Measurements from ENCODE around the gene ZSWIM6.

ZSWIM6 gene

GRCh38 chr5:61449804-61450492, 117.9 kb downstream of the ZSWIM6 start:
- DNase-seq, result no peak

- no peak for DNase-seq
These were observed 118.6 kb downstream of the ZSWIM6 start for GRCh38 chr5:61450493-61451279.

GRCh38 chr5:61455179-61456006, 123.3 kb downstream of the ZSWIM6 start:
- no peak for DNase-seq

DNA sequence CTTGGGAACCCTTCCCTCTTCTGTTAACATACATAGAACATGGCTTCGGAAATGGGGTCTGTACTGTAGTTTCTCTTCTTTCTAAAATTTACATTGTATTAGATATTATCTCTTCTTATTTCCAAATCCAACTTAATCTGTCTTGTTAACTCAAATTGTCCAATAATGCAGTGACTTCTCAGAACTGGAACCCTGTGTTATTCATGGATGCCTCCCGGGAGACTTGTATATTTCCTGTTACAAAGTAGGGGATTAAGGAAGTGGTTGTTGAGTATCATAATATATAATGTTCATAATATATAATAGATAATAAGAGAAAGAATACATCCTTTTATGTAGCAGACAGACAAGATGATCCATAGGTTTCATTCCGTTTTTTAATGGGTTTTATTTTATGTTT, 128.4 kb downstream of the ZSWIM6 start:
- no peak for DNase-seq

GRCh38 chr5:61461417-61461816, 129.4 kb downstream of the ZSWIM6 start:
- DNase-seq, result no peak

DNA sequence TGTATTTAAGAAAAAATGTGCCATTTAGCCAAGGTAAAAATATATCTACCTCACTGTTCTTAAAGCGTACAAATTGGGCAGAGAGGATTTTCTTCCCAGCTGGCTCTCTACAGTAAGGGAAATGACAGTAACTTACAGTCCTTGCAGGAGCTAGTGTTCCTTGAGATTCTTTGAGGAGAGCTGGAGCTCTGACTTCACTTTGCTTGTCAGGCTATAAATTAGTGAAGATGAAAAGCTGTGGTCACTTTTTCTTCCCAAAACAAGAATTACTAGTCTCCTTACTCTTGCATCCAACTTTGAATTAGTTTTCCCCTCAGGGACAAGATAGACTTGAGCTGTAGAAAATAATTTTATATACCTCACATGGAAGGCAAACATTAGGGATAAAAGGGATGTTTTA, 129.9 kb downstream of the ZSWIM6 start:
- DNase-seq, result no peak

DNA sequence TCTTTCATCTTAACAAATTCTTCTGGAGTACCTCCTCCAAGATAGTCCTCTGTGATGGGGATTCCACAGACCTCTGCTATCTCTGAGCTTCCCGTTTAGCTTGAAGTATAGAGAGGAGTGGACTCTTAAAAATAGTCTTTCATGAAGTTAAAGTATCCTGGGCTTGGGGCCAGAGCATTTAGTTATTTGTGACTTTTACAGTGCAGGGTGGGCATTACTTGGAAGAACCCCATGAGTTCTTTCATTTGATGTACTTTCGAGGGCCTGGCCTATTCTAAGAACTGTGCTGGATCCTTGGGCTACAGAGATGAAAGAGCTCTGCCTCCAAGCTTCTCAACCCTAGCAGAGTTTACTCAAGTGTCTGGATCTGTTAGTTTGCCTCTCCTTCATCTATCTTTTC, 131.5 kb downstream of the ZSWIM6 start:
- no peak for DNase-seq

DNA sequence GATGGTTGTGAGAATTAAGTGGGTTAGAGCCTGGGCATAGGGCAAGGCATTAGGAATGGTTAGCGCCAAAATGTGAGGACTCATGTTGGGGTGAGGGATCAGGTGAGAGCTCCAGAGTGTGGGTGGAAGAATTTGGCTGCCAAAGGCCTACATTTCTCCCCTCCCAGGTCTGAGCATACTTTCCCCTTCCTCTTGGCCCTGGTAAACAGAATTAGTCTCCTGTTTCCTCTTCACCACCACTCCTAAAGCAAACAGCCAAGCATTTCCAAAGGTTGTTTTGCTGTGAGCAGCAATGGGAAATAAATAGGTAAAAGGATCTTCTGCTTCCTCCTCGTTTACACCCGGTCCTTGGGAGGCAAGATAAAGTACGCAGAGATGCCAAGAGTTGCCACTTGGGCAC, 132.5 kb downstream of the ZSWIM6 start:
- DNase-seq, result no peak

- DNase-seq, result no peak
These were observed 133.0 kb downstream of the ZSWIM6 start for GRCh38 chr5:61465066-61465465.

DNA sequence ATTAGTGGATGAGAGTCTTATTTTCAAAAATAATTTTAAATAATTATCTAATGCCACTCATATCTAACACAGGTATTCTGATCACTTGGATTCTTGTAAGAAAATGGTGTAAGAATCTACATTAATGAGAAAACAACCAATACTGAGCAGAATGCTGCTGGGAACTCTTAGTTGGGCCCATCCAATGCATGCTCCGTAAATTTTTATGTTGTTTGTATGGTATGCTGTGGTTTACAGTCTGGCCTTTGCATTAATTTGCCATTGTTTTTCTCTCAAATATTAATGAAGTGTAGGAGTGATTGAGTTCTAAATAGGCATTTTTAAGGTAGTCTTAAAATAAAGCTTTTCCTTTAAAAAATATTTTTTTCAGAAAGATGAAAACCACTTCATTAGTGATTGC, 133.4 kb downstream of the ZSWIM6 start:
- no peak for DNase-seq

DNA sequence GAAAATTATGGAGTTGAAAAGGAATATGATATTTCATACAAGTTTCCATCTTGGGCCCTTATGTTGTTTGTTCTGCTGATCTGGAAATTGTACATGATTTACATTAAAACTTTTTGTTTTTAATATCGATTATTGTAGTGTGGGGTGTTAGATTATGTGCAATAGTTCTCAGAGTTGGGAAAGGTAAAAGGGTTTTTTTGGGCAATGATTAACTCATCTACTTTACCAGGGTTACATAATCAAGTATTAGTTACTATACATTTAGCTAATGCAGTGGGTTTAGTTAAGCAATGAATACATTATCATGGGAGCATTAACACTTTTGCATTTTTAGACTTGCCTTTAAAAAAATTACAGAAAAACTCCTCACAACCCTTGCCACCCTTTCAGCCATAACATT, 134.0 kb downstream of the ZSWIM6 start:
- DNase-seq, result no peak

- no peak for DNase-seq
These were observed 135.9 kb downstream of the ZSWIM6 start for GRCh38 chr5:61467766-61468482.

DNA sequence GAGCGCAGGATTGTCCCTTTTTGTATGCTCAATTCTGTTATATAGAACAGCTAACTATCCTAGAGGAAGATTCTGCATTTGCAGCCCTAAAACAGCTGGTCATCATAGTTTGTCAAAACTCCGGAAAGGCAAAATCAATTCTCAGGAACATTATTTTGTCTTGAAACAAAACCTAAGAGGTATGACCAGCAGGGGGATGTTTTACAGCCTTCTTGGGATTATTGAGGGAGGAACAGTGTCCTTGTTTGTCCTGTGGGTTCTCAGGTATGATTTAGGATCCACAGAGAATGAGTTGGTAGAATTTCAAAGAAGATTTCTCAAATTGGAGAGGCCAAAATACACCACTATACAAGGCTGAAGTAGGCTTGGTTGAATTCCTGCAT, 136.4 kb downstream of the ZSWIM6 start:
- no peak for DNase-seq

- no peak for DNase-seq
These were observed 139.3 kb downstream of the ZSWIM6 start for GRCh38 chr5:61471352-61471751.

DNA sequence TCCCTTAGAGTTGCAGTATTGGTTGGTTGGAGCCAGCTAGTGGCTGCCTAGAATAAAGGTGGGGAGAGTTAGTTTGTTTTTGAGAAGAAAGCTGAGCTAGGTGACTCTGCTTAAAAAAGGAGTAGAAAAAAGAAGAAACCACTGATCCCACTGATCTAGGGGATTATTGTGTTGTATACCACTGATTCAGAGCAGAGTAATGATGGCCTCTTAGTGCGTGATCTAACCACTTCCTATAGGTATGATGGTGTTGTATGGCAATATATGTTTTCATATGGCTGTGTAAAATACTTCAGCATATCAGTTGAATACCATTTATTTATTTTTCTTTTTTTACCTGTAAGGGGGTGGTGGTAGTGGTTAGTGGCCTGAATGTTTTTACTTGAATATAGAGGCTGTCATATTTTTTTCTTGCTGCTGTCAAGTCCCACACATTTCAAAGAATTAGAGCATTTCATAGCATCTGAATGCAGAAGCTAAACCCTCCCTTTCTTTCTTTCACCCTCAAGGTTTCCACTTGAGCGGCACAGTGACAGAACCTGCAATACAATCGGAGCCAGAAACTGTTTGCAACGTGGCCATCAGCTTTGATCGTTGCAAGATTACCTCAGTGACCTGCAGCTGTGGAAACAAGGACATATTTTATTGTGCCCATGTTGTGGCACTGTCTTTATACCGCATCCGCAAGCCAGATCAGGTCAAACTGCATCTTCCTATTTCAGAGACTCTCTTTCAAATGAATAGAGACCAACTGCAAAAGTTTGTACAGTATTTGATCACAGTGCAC, 140.3 kb downstream of the ZSWIM6 start:
- DNase-seq, result no peak

DNA sequence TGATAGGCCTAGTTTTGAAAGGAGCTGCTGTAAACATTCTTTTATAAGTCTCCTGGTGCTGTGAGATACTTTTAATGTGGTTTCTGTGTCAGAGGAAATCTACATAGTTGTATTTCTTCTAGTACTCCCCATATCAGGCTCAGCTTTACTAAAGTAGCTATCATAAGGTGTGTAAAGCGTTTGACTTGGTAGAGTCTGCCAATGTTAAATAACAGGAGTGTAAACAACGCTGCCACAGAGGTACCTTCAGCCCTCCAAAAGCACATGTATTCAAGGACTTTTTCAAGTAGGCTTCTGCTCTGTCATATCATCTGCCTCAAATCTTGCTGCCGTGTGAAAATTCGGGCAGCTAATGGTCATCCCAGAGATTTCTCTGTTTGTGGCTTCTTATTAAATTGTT, 142.7 kb downstream of the ZSWIM6 start:
- DNase-seq, result no peak

DNA sequence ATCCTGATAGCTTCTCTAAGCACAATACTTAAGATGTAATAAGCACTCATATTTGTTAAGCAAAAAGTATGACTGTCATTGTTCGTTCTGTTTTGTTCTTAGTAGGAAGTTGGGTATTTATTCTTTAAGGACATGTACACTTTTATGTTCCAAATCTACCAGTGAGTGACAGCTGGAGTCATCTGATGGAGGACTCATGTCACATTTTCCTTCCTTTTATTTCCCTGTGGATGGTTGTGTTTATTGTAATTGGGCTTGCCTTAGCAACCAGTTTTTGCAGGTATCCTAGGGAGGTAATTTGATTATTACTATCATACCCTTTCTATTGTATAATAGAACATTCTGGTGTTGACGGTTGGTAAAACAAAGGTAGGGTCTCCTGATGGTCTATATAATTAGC, 145.7 kb downstream of the ZSWIM6 start:
- DNase-seq, result no peak

- DNase-seq, result no peak
These were observed 148.0 kb downstream of the ZSWIM6 start for GRCh38 chr5:61479850-61480614.

- no peak for DNase-seq
These were observed 150.9 kb downstream of the ZSWIM6 start for GRCh38 chr5:61482980-61483379.

- DNase-seq, result no peak
These were observed 154.4 kb downstream of the ZSWIM6 start for GRCh38 chr5:61486476-61486875.

- no peak for DNase-seq
These were observed 157.5 kb downstream of the ZSWIM6 start for GRCh38 chr5:61489574-61489973.
